Ishikawa (cell line): Measurements from ENCODE around the gene HIVEP2.

Source experiments
- CEBPB ChIP-seq: IDR thresholded peaks from 2 replicates; pipeline ENCODE4 v1.6.1; 2012
- CREB1 ChIP-seq: IDR thresholded peaks from 2 replicates; pipeline ENCODE4 v1.6.1; 2012; ENCODE audit warnings: low read depth
- EGR1 ChIP-seq: IDR thresholded peaks from 2 replicates; pipeline ENCODE4 v1.6.1; 2012
- EP300 ChIP-seq: IDR thresholded peaks from 2 replicates; pipeline ENCODE4 v1.6.1; 2012; ENCODE audit warnings: borderline replicate concordance
- FOXM1 ChIP-seq: IDR thresholded peaks from 2 replicates; pipeline ENCODE4 v1.6.1; 2012; ENCODE audit warnings: low read depth, borderline replicate concordance
- MAX ChIP-seq: IDR thresholded peaks from 2 replicates; pipeline ENCODE4 v1.6.1; 2012
- NFIC ChIP-seq: IDR thresholded peaks from 2 replicates; pipeline ENCODE4 v1.6.1; 2012
- RAD21 ChIP-seq: IDR thresholded peaks from 2 replicates; pipeline ENCODE4 v1.6.1; 2012; ENCODE audit warnings: low read depth
- REST ChIP-seq: IDR thresholded peaks from 2 replicates; pipeline ENCODE4 v1.6.1; 2012; ENCODE audit warnings: low read depth, mild to moderate bottlenecking
- TAF1 ChIP-seq: IDR thresholded peaks from 2 replicates; pipeline ENCODE4 v1.6.1; 2012; ENCODE audit warnings: low read depth, mild to moderate bottlenecking
- TCF12 ChIP-seq: IDR thresholded peaks from 2 replicates; pipeline ENCODE4 v1.6.1; 2012; ENCODE audit warnings: low read depth
- TEAD4 ChIP-seq: IDR thresholded peaks from 2 replicates; pipeline ENCODE4 v1.6.1; 2012
- USF1 ChIP-seq: IDR thresholded peaks from 2 replicates; pipeline ENCODE4 v1.6.1; 2012
- YY1 ChIP-seq: IDR thresholded peaks from 2 replicates; pipeline ENCODE4 v1.6.1; 2012; ENCODE audit warnings: low read depth
- ZBTB7A ChIP-seq: IDR thresholded peaks from 2 replicates; pipeline ENCODE4 v1.6.1; 2012; ENCODE audit warnings: low read depth

Gene HIVEP2

GRCh38 chr6:142892254-142893021, 52.5 kb downstream of the HIVEP2 start:
- TF ChIP-seq YY1 = no peak
- no peak for TF ChIP-seq RAD21
- TF ChIP-seq REST = no peak
- TF ChIP-seq TEAD4 = no peak
- TF ChIP-seq EGR1 = no peak
- no peak for TF ChIP-seq CEBPB
- no peak for TF ChIP-seq TAF1
- TF ChIP-seq FOXM1 = no peak
- no peak for TF ChIP-seq ZBTB7A
- TF ChIP-seq EP300 = no peak
- no peak for TF ChIP-seq CREB1
- no peak for TF ChIP-seq USF1
- no peak for TF ChIP-seq TCF12
- no peak for TF ChIP-seq MAX
- no peak for TF ChIP-seq NFIC

- TF ChIP-seq TAF1 = no peak
- no peak for TF ChIP-seq ZBTB7A
- TF ChIP-seq FOXM1 = no peak
- TF ChIP-seq EGR1 = no peak
- TF ChIP-seq MAX = no peak
- no peak for TF ChIP-seq REST
- no peak for TF ChIP-seq RAD21
- no peak for TF ChIP-seq USF1
- no peak for TF ChIP-seq NFIC
- no peak for TF ChIP-seq EP300
- TF ChIP-seq TCF12 = no peak
- TF ChIP-seq CEBPB = no peak
- no peak for TF ChIP-seq TEAD4
- TF ChIP-seq CREB1 = no peak
- TF ChIP-seq YY1 = no peak
Observed at GRCh38 chr6:142891454-142891853, 53.5 kb downstream of the HIVEP2 start.

- TF ChIP-seq CREB1 (no peak), FOXM1 (no peak), ZBTB7A (no peak), CEBPB (no peak)
Observed at GRCh38 chr6:142888456-142888855, 56.5 kb downstream of the HIVEP2 start.

GRCh38 chr6:142887517-142887916, 57.5 kb downstream of the HIVEP2 start:
- TF ChIP-seq MAX (no peak), FOXM1 (no peak), TEAD4 (no peak), CREB1 (no peak), REST (no peak), YY1 (no peak), EGR1 (no peak), RAD21 (no peak), CEBPB (no peak), ZBTB7A (no peak), TCF12 (no peak), NFIC (no peak), TAF1 (no peak)
